ENCODE results near the gene EHD3.
"Not testable (repeated sequence)": the region's sequence is repeated elsewhere in the genome, so short reads cannot be mapped to it uniquely, and the experiment has no call there.

EHD3 gene

DNA sequence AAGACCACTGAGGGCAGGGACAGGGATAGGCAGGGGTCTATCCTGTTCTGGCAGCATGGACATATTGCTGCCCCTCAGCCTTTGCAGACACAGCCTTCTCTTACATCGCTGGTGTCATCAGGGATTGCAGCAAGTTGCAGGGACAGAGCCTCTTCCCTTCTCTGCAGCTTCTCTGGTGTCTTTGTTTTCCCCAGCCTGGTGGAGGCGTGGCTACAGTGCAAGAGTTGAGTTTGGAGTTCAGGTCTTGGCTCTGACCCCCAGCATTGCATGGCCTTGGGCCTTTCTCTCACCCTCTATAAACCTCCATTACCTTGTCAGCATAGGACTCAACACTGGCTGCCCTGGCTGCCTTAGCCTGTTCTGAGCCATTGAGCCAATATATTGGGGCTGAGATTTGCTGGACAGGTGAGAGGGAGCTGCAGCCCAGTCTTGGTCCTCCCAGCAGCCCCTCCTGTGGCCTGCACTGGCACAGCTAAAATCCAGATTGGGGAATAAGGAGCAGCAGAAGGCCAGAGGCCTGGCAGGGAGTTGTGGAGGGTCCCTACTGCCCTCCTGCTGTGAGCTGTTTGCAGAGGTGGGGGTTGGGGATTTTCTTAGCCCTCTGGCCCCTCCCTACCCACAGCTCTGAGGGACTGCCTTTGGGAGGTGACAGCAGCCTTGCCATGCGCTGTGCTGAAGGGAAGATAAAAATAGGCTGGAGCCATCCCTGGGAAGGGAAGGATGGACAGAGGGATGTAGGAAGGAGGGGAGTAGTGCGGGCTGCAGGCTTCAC, 22.8 kb downstream of the EHD3 start:
- no peak for DNase-seq

DNA sequence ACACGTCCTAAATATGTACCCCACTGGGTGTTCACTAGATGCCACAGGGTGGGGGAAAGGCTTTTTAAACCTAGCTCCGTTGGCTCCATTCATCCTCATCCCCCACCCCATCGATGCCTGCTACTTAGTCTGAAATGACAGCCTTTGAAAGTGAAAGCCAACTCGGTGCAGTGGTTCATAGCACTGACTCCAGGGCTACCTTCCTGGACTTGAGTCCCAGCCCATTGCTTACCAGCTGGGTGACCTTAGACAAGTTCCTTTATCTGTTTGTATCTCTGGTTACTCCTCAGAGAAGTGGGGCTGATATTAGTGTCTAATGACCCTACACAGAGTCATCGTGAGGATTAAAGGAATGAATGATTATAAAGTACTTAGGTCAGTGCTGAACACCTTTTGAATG, 24.4 kb downstream of the EHD3 start:
- no peak for DNase-seq

DNA sequence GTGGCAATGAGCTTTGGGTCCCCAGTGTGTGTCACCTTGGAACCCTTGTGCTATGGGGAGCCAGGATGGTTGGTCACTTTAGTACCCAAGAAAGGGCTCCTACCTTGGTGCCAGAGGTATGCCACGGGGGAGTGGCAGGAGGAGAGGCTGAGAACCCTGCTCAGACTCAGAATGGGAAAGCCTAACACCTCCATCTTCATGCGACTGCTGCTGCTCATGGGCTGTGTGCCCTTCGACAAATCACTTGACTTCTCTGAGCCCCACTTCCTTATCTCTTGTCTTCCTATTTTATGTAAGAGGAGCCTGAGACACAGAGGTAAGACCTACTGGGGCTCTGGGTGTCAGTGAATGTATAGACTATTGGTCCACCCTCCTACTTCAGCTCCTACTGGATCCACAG, 25.1 kb downstream of the EHD3 start:
- no peak for DNase-seq

DNA sequence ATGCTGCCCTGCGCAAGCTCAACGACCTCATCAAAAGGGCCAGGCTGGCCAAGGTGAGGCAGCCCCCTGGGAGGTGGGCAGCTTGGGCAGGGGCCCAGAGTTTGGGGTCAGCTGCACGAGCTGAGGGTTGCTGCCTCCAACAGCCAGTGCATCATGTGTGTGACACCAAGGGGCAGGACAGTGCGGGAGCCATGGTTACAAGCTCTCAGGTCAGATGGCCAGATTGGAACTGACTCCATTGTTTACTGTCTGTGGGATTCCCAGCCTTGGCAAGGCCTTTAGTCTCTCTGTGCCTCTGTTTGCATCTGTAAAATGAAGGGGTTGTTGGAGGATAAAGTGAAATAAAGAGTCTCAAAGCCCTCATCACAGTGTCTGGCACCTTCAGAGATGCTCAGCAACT, 26.9 kb downstream of the EHD3 start:
- no peak for DNase-seq

DNA sequence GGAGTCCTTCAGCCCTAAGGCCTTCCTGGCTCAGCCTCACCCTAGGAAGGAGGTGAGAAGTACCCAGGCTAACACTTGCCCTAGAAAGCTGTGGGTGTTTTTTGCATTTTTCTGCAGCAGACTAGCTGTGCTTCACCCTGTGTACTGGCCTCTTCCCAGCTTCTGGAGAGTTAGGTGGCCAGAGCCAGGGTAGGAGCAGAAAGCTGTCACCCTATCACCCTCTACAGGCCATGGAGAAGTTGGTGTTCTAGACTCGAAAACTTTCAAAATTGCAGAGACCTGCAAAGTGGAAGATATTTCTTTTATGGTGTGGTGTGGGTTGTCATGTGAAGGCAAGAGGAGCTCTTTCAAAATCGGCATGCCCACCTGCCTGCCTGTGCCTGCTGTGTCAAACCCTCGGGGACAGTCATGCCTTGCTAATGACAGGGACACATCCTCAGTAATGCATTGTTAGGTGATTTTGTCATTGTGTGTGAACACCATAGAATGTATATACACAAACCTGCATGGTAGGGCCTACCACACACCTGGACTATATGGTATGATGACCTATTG, 29.8 kb downstream of the EHD3 start:
- DNase-seq: no peak

DNA sequence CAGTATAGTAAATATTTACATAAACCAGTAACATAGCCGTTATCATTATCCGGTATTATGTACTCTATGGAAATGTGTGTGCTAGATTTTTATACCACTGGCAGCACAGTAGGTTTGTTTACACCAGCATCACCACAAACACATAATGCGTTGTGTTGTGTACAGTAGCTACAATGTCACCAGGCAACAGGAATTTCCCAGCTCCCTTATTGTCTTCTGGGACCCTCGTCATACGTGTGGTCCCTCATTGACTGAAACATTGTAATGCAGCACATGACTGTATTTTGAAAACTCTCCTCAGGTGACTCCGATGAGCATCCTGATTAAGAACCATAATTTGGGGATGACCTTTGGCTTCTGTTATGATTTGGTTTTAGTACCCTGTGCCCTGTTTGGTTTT, 31.3 kb downstream of the EHD3 start:
- DNase-seq: no peak

DNA sequence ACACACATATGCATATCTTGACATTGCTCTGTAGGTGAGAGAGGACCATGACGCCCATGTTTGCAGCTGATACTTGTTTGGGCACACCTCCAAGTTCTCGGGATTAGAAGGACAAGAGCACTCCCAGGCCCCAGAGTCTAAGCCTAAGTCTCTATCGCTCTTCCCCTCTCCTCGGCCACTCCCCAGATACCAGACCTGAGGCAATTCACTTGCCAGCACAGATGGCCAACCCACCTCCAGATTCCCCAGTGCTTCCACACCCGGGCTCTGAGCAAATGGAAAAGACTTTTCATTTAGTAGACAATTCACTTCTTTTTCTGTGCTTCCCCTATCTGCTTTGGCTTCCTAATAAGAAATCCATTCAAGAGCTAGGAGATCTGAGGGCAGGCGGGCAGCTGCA, 32.9 kb downstream of the EHD3 start:
- DNase-seq: no peak

DNA sequence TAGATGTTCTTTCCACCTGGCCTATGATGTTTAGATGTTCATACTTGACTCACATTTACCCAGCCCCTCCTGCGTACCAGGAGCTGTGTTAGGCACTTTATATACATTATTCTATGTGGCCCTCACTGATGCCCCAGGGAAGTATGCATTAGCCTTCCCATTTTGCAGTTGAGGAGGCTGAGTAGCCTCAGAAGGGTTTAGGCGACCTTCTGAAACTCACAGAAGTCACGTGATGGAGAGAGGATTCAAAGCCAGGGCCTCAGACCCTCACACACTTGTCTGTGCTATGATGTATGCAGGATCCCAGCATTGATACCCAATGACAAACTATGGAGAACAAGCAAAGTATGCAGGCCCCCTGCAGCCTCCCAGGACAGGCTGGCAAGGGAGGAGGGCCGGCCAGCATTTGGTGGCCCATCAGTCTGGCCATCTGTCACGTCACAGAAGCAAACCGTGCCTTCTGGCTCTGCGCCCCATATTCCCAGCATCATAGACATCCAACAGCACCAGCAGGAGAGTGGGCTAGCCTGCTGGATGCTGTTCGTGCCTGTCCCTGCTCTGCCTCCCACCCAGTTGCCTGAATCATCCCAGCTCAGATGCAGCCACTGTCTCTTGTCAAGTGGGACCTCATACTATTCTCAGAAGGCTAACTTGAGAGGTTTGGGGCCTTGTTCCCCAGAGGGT, 33.6 kb downstream of the EHD3 start:
- no peak for DNase-seq

DNA sequence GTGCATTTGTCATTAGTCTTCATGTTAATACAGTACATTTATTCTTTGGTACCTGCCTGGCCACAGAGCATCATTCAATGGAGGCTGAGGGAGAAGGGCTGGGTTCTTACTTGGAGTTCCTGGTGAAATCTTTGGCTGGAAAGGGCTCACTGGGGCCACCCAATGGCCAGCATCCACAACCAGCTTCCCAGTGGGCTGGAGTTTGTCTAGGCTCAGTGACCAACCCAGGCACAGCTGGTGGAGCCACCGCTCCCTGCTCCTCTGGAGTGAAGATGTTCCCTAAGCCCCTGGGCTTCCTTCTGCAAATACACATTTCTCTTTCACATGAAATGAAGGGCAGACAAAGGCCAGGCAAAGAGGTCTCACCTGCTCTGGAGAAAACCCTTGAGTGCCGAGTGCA, 34.4 kb downstream of the EHD3 start:
- DNase-seq: no peak

DNA sequence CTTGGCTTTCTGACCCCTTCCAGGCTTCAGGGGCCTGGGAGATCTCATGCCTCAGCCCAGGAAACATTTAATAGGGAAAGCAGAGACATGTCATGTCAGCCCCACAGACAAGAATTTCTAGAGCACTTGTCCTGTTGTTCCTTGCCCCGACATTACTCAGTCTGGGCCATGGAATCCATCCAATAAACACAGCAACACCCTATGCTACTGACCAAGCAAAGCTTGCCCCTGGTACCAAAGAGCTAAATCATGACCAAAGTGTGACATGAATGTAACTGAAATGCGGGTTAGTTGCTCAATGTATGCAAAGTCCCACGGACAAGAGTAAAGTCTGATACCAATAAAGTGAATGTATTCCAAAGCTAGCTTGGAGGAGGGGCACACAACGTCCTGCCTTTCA, 35.1 kb downstream of the EHD3 start:
- no peak for DNase-seq

DNA sequence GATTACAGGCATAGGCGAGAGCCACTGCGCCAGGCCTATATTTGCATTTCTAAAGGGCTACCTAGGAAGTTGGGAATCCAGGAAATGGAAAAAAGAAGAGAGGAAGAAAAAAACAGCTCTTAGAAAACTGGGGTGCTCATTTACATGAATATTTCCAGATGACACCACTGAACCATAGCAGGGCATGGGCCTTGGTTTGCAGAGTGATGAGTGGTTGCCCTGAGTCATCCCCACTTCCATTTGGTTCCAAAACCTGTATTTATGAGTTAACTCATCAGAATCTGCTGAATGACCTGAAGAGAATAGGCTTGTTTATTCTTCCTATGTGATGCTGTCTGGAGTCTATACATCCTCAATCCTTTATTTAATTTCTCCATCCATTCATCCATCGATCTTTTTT, 36.2 kb downstream of the EHD3 start:
- DNase-seq: no peak

DNA sequence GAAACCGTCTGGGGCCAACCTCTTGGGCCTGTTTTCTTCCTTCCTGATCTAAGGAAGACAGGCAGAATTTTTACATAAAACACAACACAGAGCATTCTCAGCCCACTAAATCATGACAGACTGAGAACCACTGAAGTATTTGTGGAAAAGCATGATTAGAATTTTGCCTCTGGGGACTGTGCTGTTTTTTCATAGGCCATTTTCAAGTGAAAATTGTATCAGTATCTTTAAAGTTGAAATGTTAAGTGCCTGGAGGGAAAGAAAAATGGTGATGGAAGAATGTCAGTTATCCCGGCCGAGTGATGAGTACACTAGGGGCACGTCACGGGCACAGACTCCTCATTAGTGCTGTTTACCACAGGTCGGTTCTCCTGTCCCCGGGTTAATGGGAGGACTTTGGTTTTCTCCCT, 36.9 kb downstream of the EHD3 start:
- DNase-seq: no peak

DNA sequence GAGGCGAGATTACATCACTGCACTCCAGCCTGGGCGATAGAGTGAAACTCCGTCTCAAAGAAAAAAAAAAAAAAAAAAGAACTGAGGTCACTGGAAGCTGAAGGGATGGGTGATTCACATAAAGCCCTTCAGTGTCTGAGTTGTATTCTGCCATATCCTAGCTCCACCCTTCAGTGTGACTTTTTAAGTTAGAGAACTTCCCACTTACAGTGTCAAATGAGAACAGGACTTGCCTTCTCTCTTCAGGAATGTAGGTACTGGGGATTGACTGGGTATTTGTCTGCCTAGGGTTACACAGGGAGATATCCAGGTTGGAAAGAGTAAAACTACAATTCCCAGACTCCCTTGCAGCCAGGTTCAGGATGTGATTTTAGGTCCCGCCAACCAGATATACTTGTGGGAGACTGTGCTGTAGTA, 37.9 kb downstream of the EHD3 start:
- DNase-seq: no peak

DNA sequence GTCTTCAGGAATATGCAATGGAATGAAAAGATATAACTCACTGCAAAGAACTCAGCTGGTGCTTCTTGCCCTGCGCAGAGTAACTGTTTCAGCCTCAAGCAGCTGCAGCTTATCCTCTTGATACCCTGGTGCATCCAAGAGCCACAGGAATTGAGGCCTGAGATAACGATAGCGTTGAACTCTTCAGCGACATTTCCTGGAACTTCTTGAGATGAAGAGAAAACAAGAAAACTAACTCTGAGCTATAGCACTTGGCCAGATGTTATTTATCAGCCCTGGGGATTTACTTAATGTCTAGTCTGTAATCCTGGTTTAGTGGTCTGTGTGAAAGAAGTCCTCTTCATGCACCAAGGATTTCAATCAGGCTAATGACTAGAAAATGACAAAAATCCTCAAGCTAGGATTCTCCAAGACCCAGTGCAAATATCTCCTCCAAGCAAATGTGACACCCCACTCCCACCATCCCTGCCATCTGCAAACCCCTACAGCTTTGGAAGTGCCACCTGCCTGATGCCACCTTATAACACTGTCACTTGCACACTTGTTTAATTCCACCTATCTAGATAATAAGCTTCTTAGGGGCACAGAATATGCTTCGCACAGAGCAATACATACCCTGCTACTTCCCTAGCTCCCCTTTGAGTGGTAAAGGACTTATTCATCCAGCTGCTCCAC, 40.6 kb downstream of the EHD3 start:
- no peak for DNase-seq

DNA sequence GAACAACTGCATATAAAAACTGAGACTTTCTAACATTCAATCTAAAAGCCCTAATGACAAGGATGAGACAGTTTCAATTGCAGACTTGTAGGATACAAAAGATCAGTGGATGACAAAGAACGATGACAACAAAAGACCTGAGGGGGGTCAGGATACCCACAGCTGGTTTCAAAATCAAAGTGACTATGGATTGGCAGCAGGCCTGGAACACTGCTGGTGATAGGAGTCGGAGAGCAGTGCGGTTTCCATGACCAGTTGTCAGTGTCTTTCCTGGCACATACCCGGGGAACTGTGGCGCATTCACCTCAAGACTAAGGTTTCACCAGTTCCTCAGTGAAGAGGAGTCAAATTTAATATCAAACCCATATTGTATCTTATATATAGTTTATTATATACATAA, 42.0 kb downstream of the EHD3 start:
- no peak for DNase-seq

DNA sequence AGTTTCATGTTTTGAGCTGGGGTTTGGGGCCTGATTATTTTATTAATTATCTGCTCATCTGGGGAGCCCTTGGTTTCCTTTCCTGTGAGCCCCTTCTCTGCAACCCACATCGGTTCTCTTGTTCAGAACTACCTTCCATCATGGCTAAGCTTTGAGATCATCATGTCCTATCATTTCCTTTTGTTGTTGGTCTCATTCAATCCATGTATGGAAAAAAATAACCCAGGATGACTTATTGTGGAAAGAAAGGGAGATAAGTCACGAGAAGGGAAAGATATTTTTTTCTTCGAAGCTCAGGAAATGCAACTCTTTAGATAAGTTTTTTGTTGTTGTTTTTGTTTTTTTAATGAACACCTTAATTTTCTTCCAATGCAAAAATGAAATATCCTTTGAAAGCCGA, 43.7 kb downstream of the EHD3 start:
- DNase-seq: no peak

DNA sequence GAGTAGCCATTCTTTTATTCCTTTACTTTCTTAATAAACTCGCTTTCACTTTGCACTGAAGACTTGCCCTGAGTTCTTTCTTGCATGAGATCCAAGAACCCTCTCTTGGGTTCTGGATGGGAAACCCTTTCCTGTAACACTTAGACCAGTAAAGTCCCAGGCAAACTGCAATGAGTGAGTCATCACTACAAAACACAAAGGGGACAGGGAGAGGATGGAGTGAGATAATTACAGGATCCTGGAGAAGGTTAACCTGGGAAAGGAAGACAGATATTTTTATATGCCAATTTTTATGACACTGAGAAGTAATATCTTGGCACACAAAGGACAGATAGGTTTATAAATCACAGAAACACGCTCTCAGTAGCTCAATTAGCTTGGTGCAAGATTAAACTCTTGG, 48.7 kb downstream of the EHD3 start:
- no peak for DNase-seq

DNA sequence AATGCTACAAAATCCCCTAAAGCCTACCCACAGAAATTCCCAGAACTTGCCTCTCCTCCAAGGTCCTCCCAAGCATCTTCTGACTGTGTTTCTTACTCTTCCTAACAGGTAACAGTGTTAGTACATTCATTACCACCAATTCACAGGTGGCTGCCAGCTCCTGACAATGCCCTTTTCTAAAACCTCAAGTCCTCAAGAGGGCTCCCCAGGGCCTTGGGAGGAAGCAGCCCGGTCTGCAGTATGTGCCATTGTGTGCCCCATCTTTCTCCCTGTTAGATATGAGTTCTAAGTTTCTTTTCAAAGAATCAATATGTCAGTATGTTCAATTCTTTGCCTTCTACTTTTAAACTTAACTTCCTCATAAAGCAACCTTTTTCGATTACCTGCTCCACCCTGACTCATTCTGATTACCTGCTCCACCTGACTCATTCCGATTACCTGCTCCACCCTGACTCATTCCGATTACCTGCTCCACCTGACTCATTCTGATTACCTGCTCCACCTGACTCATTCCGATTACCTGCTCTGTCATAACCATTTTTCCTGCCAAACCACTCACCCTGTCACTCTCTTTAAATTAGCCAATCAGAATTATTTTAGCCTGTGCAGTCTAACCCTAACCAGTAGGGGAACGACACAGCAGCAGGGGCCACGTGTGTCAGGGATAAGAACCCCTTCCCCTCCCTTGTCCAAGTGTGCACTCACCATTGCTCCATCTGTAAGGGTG, 49.4 kb downstream of the EHD3 start:
- not testable (repeated sequence) for DNase-seq

DNA sequence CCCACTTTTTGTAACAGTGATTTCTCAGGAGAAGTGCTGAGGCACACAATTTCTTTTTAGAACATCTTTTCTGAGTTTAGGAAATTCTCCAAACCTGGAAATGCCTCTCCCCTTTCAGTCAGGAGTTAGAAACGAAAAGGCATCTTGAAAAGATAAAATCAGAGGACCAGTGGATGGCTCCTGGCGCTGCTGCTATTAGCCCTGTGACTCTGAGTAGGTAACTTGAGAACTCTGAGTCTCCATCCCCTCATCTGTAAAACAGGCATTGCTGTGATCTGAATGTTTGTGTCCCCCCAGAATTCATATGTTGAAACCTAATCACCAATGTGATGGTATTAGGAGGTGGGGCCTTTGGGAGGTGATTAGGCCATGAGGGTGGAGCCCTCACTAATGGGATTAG, 50.2 kb downstream of the EHD3 start:
- no peak for DNase-seq

DNA sequence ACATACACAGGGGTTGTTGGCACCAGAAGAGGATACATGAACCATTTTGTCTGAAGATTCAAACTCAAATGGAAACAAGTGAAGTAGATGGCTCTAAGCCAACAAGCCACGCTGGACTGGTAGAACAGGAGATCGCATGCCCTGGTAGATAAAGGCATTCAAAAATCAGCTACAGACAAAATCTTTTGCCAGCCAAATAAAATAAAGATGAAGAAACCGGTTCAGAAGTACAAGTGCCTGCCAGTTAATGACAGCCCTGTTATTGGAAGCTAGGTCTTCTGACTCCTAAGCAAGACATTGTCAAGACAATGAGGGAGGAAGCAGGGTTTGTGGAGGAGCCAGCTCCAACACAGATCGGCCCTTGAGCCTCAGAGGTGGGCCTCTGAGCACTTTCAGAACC, 52.3 kb downstream of the EHD3 start:
- DNase-seq: no peak

DNA sequence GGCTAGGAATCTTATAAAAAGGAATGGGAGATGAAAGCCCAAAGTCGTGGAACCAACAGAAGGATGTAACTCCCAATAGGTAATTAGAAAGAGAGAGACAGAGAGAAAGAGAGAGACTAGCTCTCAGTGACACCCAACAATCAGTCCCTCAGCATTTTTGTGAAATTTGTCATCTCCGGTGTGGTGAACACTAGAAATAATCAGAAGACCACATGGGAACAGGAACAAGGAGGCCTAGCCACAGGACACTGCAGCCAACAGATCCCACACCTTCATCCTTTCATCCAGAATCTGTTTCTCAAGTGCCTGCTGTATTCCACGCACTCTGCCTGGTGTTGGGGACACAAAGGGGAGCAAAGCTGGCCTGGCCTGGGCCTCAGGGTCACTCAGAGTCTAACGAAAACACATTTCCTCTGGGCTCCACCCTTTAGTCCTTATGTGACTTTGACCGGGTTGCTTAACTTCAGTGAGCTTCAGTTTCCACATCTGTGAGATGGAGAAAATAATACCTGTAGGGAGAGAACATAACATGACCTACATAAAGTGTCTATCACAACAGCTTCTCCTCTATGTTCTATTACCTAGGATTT, 53.1 kb downstream of the EHD3 start:
- DNase-seq: no peak

DNA sequence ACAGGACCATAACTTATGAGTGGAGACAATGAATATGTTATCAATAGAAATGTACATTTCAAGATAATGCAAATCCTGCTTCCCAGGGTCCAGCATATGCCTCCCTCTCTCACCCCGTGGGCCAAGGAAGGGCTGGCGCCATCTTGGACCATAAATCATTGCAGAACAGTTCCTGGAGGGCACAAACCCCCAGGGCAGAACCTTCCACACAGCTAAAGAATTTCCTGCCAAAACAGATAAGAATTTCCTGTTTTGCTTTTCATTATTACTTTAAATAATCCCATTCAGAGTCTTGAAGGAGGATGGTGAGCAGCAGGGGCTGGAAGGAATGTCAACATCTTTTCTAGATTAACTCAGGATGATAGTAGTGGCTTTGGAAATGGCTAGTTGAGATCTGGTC, 53.7 kb downstream of the EHD3 start:
- DNase-seq: no peak

DNA sequence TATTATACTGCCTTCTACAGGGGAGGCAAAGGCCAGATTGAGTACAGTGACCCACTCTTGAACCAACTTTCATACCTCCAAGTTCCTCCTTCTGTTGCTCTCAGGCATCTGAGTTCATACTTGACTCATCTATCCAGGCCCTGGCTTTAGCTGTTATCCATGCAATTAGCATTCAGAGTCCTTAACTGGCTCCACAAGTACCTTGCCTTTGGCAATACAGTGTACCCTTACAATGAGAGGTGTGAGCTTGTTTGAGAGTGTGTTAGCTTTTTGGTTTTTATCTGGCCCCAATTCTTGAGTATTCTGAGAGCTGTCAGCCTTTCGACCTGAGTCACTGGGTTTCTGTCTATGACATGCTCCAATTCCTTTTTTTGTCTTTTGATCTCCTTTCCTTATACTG, 60.2 kb downstream of the EHD3 start:
- DNase-seq: no peak
